CD14-positive monocyte (primary cell): Measurements from ENCODE around the gene GRM4. TPM values are rescaled to one million over a fixed set of nuclear protein-coding genes. Genes with fewer than 3 reads are reported as not detected.

ENCODE experiments used
- DNase-seq, 3 donors: peaks; one replicate each; pipeline ENCODE4 v3.0.0-alpha.2; 2011 to 2022
- H2AFZ ChIP-seq: 2 replicates; pipeline ENCODE4 v1.6.0; 2012; ENCODE audit warnings: mild to moderate bottlenecking, low read depth, low read length, inconsistent platforms; ENCODE audit not compliant: insufficient read depth, poor library complexity, severe bottlenecking
- H3K27ac ChIP-seq, 2 donors: 1 replicate in 1 of 2; 2 replicates in 1 of 2; pipeline ENCODE4 v1.5.1; 2012 to 2013; ENCODE audit warnings: low read length in 2 of 2, control low read depth in 1 of 2, inconsistent platforms in 1 of 2, low read depth in 1 of 2, mild to moderate bottlenecking in 1 of 2
- H3K27me3 ChIP-seq, 2 donors: one replicate each; pipeline versions ENCODE4 v1.6.0 to v1.6.1; 2011 to 2013; ENCODE audit warnings: low read length in 2 of 2; ENCODE audit not compliant: control insufficient read depth in 2 of 2, insufficient read depth in 2 of 2
- H3K36me3 ChIP-seq, 2 donors: replicated peaks in 1 of 2; 1 replicate in 1 of 2; 2 replicates in 1 of 2; pipeline versions ENCODE4 v1.5.1 to v1.6.1; 2012 to 2013; ENCODE audit warnings: low read length in 2 of 2, control low read depth in 1 of 2, inconsistent platforms in 1 of 2, mild to moderate bottlenecking in 1 of 2; ENCODE audit not compliant: insufficient read depth in 2 of 2, control insufficient read depth in 1 of 2
- H3K4me1 ChIP-seq, 2 donors: 1 replicate in 1 of 2; 2 replicates in 1 of 2; pipeline versions ENCODE4 v1.5.1 to v1.6.1; 2012 to 2013; ENCODE audit warnings: low read length in 2 of 2, control low read depth in 1 of 2, inconsistent platforms in 1 of 2, mild to moderate bottlenecking in 1 of 2, moderate library complexity in 1 of 2; ENCODE audit not compliant: insufficient read depth in 2 of 2, control insufficient read depth in 1 of 2
- H3K4me2 ChIP-seq: replicated peaks from 2 replicates; pipeline ENCODE3; 2012; ENCODE audit warnings: low read length, moderate library complexity, mild to moderate bottlenecking; ENCODE audit not compliant: poor library complexity, severe bottlenecking; ENCODE audit errors: extremely low read depth
- H3K4me3 ChIP-seq, 3 experiments: fragments of 200-600 bp in 1 of 3; sonication (generic) in 1 of 3; replicated peaks in 1 of 3; 1 replicate in 2 of 3; 2 replicates in 1 of 3; pipeline ENCODE4 v1.5.1; 2011 to 2013; ENCODE audit warnings: low read length in 3 of 3, mild to moderate bottlenecking in 3 of 3, control low read depth in 2 of 3, low read depth in 2 of 3, inconsistent platforms in 1 of 3, moderate library complexity in 1 of 3
- H3K79me2 ChIP-seq: 2 replicates; pipeline ENCODE4 v1.6.0; 2012; ENCODE audit warnings: mild to moderate bottlenecking, control low read depth, inconsistent platforms, low read length, moderate library complexity; ENCODE audit not compliant: insufficient read depth
- H3K9ac ChIP-seq: 2 replicates; pipeline ENCODE4 v1.6.0; 2017; ENCODE audit warnings: low read length, mild to moderate bottlenecking; ENCODE audit not compliant: insufficient read depth, poor library complexity, severe bottlenecking
- H3K9me3 ChIP-seq, 2 donors: replicated peaks in 1 of 2; 1 replicate in 1 of 2; 2 replicates in 1 of 2; pipeline versions ENCODE4 v1.5.1 to v1.6.1; 2012 to 2013; ENCODE audit warnings: low read length in 2 of 2, control low read depth in 1 of 2; ENCODE audit not compliant: control insufficient read depth in 1 of 2, insufficient read depth in 1 of 2
- H4K20me1 ChIP-seq: 2 replicates; pipeline ENCODE4 v1.6.0; 2012; ENCODE audit warnings: mild to moderate bottlenecking, low read length, control low read depth, moderate library complexity; ENCODE audit not compliant: insufficient read depth
- H3K27ac Mint-ChIP-seq, 7 donors: one replicate each; pipeline ENCODE4 v1.8.0; 2020; ENCODE audit warnings: mild to moderate bottlenecking in 7 of 7, mixed read lengths in 7 of 7, moderate library complexity in 6 of 7, inconsistent platforms in 2 of 7
- H3K27me3 Mint-ChIP-seq, 3 donors: one replicate each; pipeline ENCODE4 v1.8.0; 2021 to 2022; ENCODE audit warnings: low read depth in 3 of 3, mild to moderate bottlenecking in 3 of 3, mixed read lengths in 3 of 3, moderate library complexity in 3 of 3, inconsistent platforms in 1 of 3
- H3K36me3 Mint-ChIP-seq, 2 donors: one replicate each; pipeline ENCODE4 v1.8.0; 2020; ENCODE audit warnings: mixed read lengths in 2 of 2, inconsistent platforms in 1 of 2, mild to moderate bottlenecking in 1 of 2
- H3K4me1 Mint-ChIP-seq: one replicate; pipeline ENCODE4 v1.8.0; 2020; ENCODE audit warnings: mild to moderate bottlenecking, mixed read lengths
- H3K4me3 Mint-ChIP-seq, 2 donors: one replicate each; pipeline ENCODE4 v1.8.0; 2020; ENCODE audit warnings: mild to moderate bottlenecking in 2 of 2, mixed read lengths in 2 of 2, moderate library complexity in 1 of 2
- H3K9me3 Mint-ChIP-seq, 7 donors: one replicate each; pipeline ENCODE4 v1.8.0; 2020 to 2022; ENCODE audit warnings: mixed read lengths in 7 of 7, mild to moderate bottlenecking in 6 of 7, moderate library complexity in 6 of 7, inconsistent platforms in 2 of 7
- CTCF ChIP-seq: fragments of 200-600 bp; IDR thresholded peaks from one replicate; pipeline ENCODE4 v1.8.0; 2022; ENCODE audit warnings: antibody characterized with exemption, mild to moderate bottlenecking
- WGBS: methylation state at CpG from one replicate; pipeline ENCODE4 v1.1.5; 2013; ENCODE audit warnings: missing lambda C conversion rate; ENCODE audit not compliant: insufficient coverage; 5-methylcytosine and 5-hydroxymethylcytosine counted together
- intact Hi-C, 2 donors: fragments of 100-400 bp; cut with micrococcal nuclease; formaldehyde crosslinking; loops; one replicate each; pipeline versions ENCODE4 v1.15.0 to v1.15.1; 2023
- polyA plus RNA-seq, 3 donors: library from polyadenylated mRNA; depleted of rRNA in 1 of 3; unstranded in 2 of 3; stranded (reverse) in 1 of 3; fragments of 300-500 nt in 2 of 3; fragments of >200 nt in 1 of 3; fragmentation: Illumina TruSeq in 2 of 3; gene quantifications; 1 replicate in 2 of 3; 2 replicates in 1 of 3; pipeline ENCODE4 v1.2.3, GENCODE V29; 2012 to 2021

The GRM4 gene
- polyA plus RNA-seq, 3 donors: not detected

- no peak for DNase-seq
- intact Hi-C loops: no loop called here
These were observed 3.5 kb upstream of the GRM4 start for GRCh38 chr6:34149452-34149810.

GRCh38 chr6:34148631-34149451, 3.0 kb upstream of the GRM4 start:
- Mint-ChIP-seq H3K4me3 (no peak overlapping the region), H3K27me3 (peaks cover 57 to 92% (median 73%) of the 10 kb centered on the region in 3 donors), H3K4me1 (peaks cover 2% of the 10 kb centered on the region), H3K36me3 (no peaks in the 10 kb centered on the region), H3K27ac (no peak overlapping the region), H3K9me3 (peaks cover 0 to 5% (median 0%) of the 10 kb centered on the region in 7 donors)
- no peak overlapping the region for H2AFZ ChIP-seq
- H3K36me3 ChIP-seq: no peaks in the 10 kb centered on the region
- H3K4me3 ChIP-seq: no peak overlapping the region
- intact Hi-C loops: no loop called here
- no peaks in the 10 kb centered on the region for H4K20me1 ChIP-seq
- H3K79me2 ChIP-seq: no peaks in the 10 kb centered on the region
- no peak overlapping the region for H3K27ac ChIP-seq
- peaks cover 14 to 76% of the 10 kb centered on the region in 2 donors for H3K27me3 ChIP-seq
- DNase-seq: no peak
- peaks cover 0 to 1% of the 10 kb centered on the region in 2 donors for H3K9me3 ChIP-seq
- H3K4me2 ChIP-seq: no peak overlapping the region
- 89% methylated on average over 6 of the region's 8 CpGs for WGBS
- H3K4me1 ChIP-seq: no peaks in the 10 kb centered on the region
- no peak overlapping the region for H3K9ac ChIP-seq
- no peak for TF ChIP-seq CTCF

More at GRCh38 chr6:34149452-34149810, 3.5 kb upstream of the GRM4 start:
- no peak for TF ChIP-seq CTCF
- no peak overlapping the region for H3K9ac ChIP-seq
- no peaks in the 10 kb centered on the region for H4K20me1 ChIP-seq
- no peak overlapping the region for H3K27ac ChIP-seq
- Mint-ChIP-seq H3K27ac (no peak overlapping the region), H3K36me3 (peaks cover 0 to 2% of the 10 kb centered on the region in 2 donors), H3K4me3 (no peak overlapping the region), H3K9me3 (peaks cover 0 to 5% (median 2%) of the 10 kb centered on the region in 7 donors), H3K27me3 (peaks cover 60 to 92% (median 74%) of the 10 kb centered on the region in 3 donors), H3K4me1 (peaks cover 3% of the 10 kb centered on the region)
- H2AFZ ChIP-seq: no peak overlapping the region
- H3K79me2 ChIP-seq: no peaks in the 10 kb centered on the region
- no peaks in the 10 kb centered on the region for H3K9me3 ChIP-seq
- H3K27me3 ChIP-seq: peaks cover 13 to 77% of the 10 kb centered on the region in 2 donors
- no peak overlapping the region for H3K4me3 ChIP-seq
- no peak overlapping the region for H3K4me2 ChIP-seq
- 63% methylated on average over 4 of the region's 5 CpGs for WGBS
- peaks cover 0 to 3% of the 10 kb centered on the region in 2 donors for H3K4me1 ChIP-seq
- no peaks in the 10 kb centered on the region for H3K36me3 ChIP-seq
